A673 (cell line): ENCODE data around the gene IMMP2L. TPM values are rescaled to one million over a fixed set of nuclear protein-coding genes. Genes with fewer than 3 reads are reported as not detected.
"Not testable (repeated sequence)": the region's sequence is repeated elsewhere in the genome, so short reads cannot be mapped to it uniquely, and the experiment has no call there.

Experiments used
- BruUV-seq: library from RNA; stranded (reverse); fragments of 400-500 nt; replicated peaks from 2 replicates; lab custom pipeline; 2021; lab: Mats Ljungman, UMichigan
- CTCF ChIA-PET: fragments of 300-600 bp; sonication (Branson Sonifier 250); formaldehyde crosslinking; loops from one replicate; lab custom pipeline; 2022; ENCODE audit warnings: antibody characterized with exemption; lab: Charles Lee
- POLR2A ChIA-PET: fragments of 300-600 bp; sonication (Branson Sonifier 250); formaldehyde crosslinking; loops from one replicate; lab custom pipeline; 2022; ENCODE audit warnings: antibody characterized with exemption; ENCODE audit not compliant: low non-redundant PET; lab: Charles Lee
- DNase-seq: peaks from one replicate; pipeline ENCODE4 v3.0.0-alpha.2; 2015; ENCODE audit warnings: low spot score
- H3K27ac ChIP-seq: fragments of 200-600 bp; sonication (generic); 2 replicates; pipeline ENCODE4 v1.5.1; 2016; ENCODE audit warnings: mixed run types, low read depth, mild to moderate bottlenecking, mixed read lengths, antibody characterized with exemption, low read length; ENCODE audit not compliant: poor library complexity, severe bottlenecking
- H3K27me3 ChIP-seq: fragments of 200-600 bp; sonication (generic); replicated peaks from 2 replicates; pipeline ENCODE4 v1.6.1; 2017; ENCODE audit warnings: mixed run types, low read depth, mild to moderate bottlenecking, mixed read lengths, antibody characterized with exemption, low read length; ENCODE audit not compliant: insufficient read depth, poor library complexity
- H3K36me3 ChIP-seq: fragments of 200-600 bp; sonication (generic); 2 replicates; pipeline ENCODE4 v1.6.1; 2016; ENCODE audit warnings: mixed run types, mild to moderate bottlenecking, mixed read lengths, antibody characterized with exemption, low read length; ENCODE audit not compliant: insufficient read depth, poor library complexity, severe bottlenecking
- H3K4me1 ChIP-seq: fragments of 200-600 bp; sonication (generic); 2 replicates; pipeline ENCODE4 v1.6.1; 2017; ENCODE audit warnings: mixed run types, mild to moderate bottlenecking, mixed read lengths, antibody characterized with exemption, low read length; ENCODE audit not compliant: insufficient read depth, poor library complexity, severe bottlenecking
- H3K4me3 ChIP-seq: fragments of 200-600 bp; sonication (generic); 2 replicates; pipeline ENCODE4 v1.5.1; 2016; ENCODE audit warnings: low read depth, mixed run types, mild to moderate bottlenecking, mixed read lengths, low read length; ENCODE audit not compliant: poor library complexity, severe bottlenecking
- H3K9me3 ChIP-seq: fragments of 200-600 bp; sonication (generic); 2 replicates; pipeline ENCODE4 v1.6.1; 2016; ENCODE audit warnings: mixed run types, low read depth, mild to moderate bottlenecking, mixed read lengths, antibody characterized with exemption, low read length; ENCODE audit not compliant: poor library complexity, severe bottlenecking
- CTCF ChIP-seq: fragments of 300-800, 200-600 bp; sonication (generic); conservative IDR thresholded peaks from 2 replicates; pipeline ENCODE4 v1.5.1; 2017; ENCODE audit warnings: low read depth, mild to moderate bottlenecking, antibody characterized with exemption, low read length, moderate library complexity, mixed read lengths
- EZH2 ChIP-seq: fragments of 200-600 bp; sonication (generic); IDR thresholded peaks from 2 replicates; pipeline ENCODE4 v1.6.1; 2017; ENCODE audit warnings: borderline replicate concordance, low read depth, mild to moderate bottlenecking, mixed read lengths, antibody characterized with exemption, low read length; ENCODE audit not compliant: poor library complexity, severe bottlenecking
- intact Hi-C: fragments of 100-400 bp; cut with micrococcal nuclease; formaldehyde crosslinking; loops from one replicate; pipeline ENCODE4 v1.10.0; 2022; ENCODE audit not compliant: unreplicated experiment
- total RNA-seq: library from RNA; stranded (reverse); gene quantifications from 2 replicates; pipeline ENCODE4 v1.2.3, GENCODE V29; 2021

IMMP2L gene
- total RNA-seq, 1 experiment from 2014 or later: 10.0 TPM

GRCh38 chr7:111587410-111588064 lies 25.2 kb upstream of the IMMP2L start:
- DNase-seq: no peak
- TF ChIP-seq EZH2: no peak
- TF ChIP-seq CTCF: no peak
- Histone ChIP-seq H3K27ac (no peak overlapping the region), H3K36me3 (no peaks in the 10 kb centered on the region), H3K27me3 (no peaks in the 10 kb centered on the region), H3K9me3 (no peaks in the 10 kb centered on the region), H3K4me1 (no peaks in the 10 kb centered on the region), H3K4me3 (no peak overlapping the region)
- BruUV-seq: no TSS peak
- intact Hi-C loops: no loop called here
- ChIA-PET CTCF (no interaction called here), POLR2A (no interaction called here)

GRCh38 chr7:111586711-111587409 lies 24.6 kb upstream of the IMMP2L start:
- no peak overlapping the region for H3K4me3 ChIP-seq
- TF ChIP-seq EZH2 (no peak), CTCF (no peak)
- H3K9me3 ChIP-seq: no peaks in the 10 kb centered on the region
- POLR2A ChIA-PET: no interaction called here
- H3K27ac ChIP-seq: no peak overlapping the region
- H3K36me3 ChIP-seq: no peaks in the 10 kb centered on the region
- BruUV-seq: no TSS peak
- DNase-seq: no peak
- no peaks in the 10 kb centered on the region for H3K4me1 ChIP-seq
- no peaks in the 10 kb centered on the region for H3K27me3 ChIP-seq
- intact Hi-C loops: no loop called here
- CTCF ChIA-PET: no interaction called here

- POLR2A ChIA-PET: interaction anchor here (0.5 kb wide), 1 partner anchor 1056 kb away, joined by 3 read pairs; no protein-coding TSS in a partner anchor
- H3K9me3 ChIP-seq, H3K27me3 ChIP-seq, DNase-seq, H3K36me3 ChIP-seq, H3K4me1 ChIP-seq, CTCF ChIA-PET, H3K27ac ChIP-seq, H3K4me3 ChIP-seq, intact Hi-C loops, BruUV-seq: not testable (repeated sequence)
These were observed 19.6 kb upstream of the IMMP2L start for GRCh38 chr7:111581784-111582488.

GRCh38 chr7:111581207-111581606 lies 18.9 kb upstream of the IMMP2L start:
- intact Hi-C loops, BruUV-seq, H3K36me3 ChIP-seq, H3K4me3 ChIP-seq, DNase-seq, H3K4me1 ChIP-seq, H3K9me3 ChIP-seq, H3K27me3 ChIP-seq, CTCF ChIA-PET, H3K27ac ChIP-seq, POLR2A ChIA-PET: not testable (repeated sequence)
